Neural cell (in vitro differentiated cells): Measurements from ENCODE around the gene TSGA10IP. TPM values are rescaled to one million over a fixed set of nuclear protein-coding genes. Genes with fewer than 3 reads are reported as not detected.

Source experiments
- H2AFZ ChIP-seq: fragments of 200-600, 300-800 bp; sonication (generic), shearing (Covaris generic); 2 replicates; pipeline ENCODE4 v1.6.0; 2014; ENCODE audit warnings: low read depth, mild to moderate bottlenecking, antibody characterized with exemption, low read length, moderate library complexity
- H3F3A ChIP-seq: fragments of 200-600 bp; shearing (Covaris generic); 2 replicates; pipeline ENCODE4 v1.6.1; 2016; ENCODE audit warnings: mild to moderate bottlenecking, moderate library complexity, mixed read lengths, antibody characterized with exemption, low read length; ENCODE audit not compliant: insufficient read depth, poor library complexity, severe bottlenecking
- H3K27ac ChIP-seq: fragments of 200-600, 300-800 bp; sonication (generic), shearing (Covaris generic); 2 replicates; pipeline ENCODE4 v1.5.1; 2014; ENCODE audit warnings: mild to moderate bottlenecking, low read length, moderate library complexity
- H3K27me3 ChIP-seq: fragments of 300-800, 200-600 bp; sonication (generic), shearing (Covaris generic); 2 replicates; pipeline ENCODE4 v1.6.0; 2014; ENCODE audit warnings: mild to moderate bottlenecking, low read depth, low read length, moderate library complexity; ENCODE audit not compliant: insufficient read depth
- H3K36me3 ChIP-seq: fragments of 300-800, 200-600 bp; sonication (generic), shearing (Covaris generic); 2 replicates; pipeline ENCODE4 v1.5.1; 2014; ENCODE audit warnings: mild to moderate bottlenecking, antibody characterized with exemption, low read length, moderate library complexity; ENCODE audit not compliant: insufficient read depth
- H3K4me2 ChIP-seq: fragments of 300-800, 200-600 bp; sonication (generic), shearing (Covaris generic); 2 replicates; pipeline ENCODE4 v1.6.0; 2014; ENCODE audit warnings: mild to moderate bottlenecking, low read length
- H3K4me3 ChIP-seq: fragments of 300-800, 200-600 bp; sonication (generic), shearing (Covaris generic); 2 replicates; pipeline ENCODE4 v1.5.1; 2014; ENCODE audit warnings: mild to moderate bottlenecking, low read length, moderate library complexity
- H3K79me2 ChIP-seq: fragments of 200-600 bp; shearing (Covaris generic); replicated peaks from 2 replicates; pipeline ENCODE4 v1.6.0; 2014; ENCODE audit warnings: mild to moderate bottlenecking, low read length, moderate library complexity; ENCODE audit not compliant: insufficient read depth
- H3K9ac ChIP-seq: fragments of 300-800, 200-600 bp; sonication (generic), shearing (Covaris generic); 2 replicates; pipeline ENCODE4 v1.6.1; 2016; ENCODE audit warnings: mild to moderate bottlenecking, low read length, mixed read lengths
- H3K9me2 ChIP-seq: fragments of 200-600 bp; shearing (Covaris generic); 2 replicates; pipeline ENCODE4 v1.6.1; 2016; ENCODE audit warnings: mild to moderate bottlenecking, low read length, mixed read lengths; ENCODE audit not compliant: insufficient read depth
- H3K9me3 ChIP-seq: fragments of 200-600, 300-800 bp; sonication (generic), shearing (Covaris generic); 2 replicates; pipeline ENCODE4 v1.6.1; 2016; ENCODE audit warnings: mild to moderate bottlenecking, mixed run types, low read length, moderate library complexity, mixed read lengths
- H4K20me1 ChIP-seq: fragments of 200-600 bp; shearing (Covaris generic); 2 replicates; pipeline ENCODE4 v1.6.1; 2016; ENCODE audit warnings: mild to moderate bottlenecking, mixed run types; ENCODE audit not compliant: insufficient read depth
- EP300 ChIP-seq: fragments of 450-650 bp; conservative IDR thresholded peaks from 2 replicates; pipeline ENCODE4 v1.6.1; 2014; ENCODE audit warnings: antibody characterized with exemption, mild to moderate bottlenecking, moderate library complexity; ENCODE audit not compliant: poor library complexity, severe bottlenecking
- EZH2 ChIP-seq: fragments of 200-600, 300-800 bp; shearing (Covaris generic), sonication (generic); IDR thresholded peaks from 2 replicates; pipeline ENCODE4 v1.6.1; 2014; ENCODE audit warnings: antibody characterized with exemption, low read length, borderline replicate concordance, mild to moderate bottlenecking; ENCODE audit not compliant: insufficient read depth, poor library complexity, severe bottlenecking
- POLR2AphosphoS5 ChIP-seq: IDR thresholded peaks from 2 replicates; pipeline ENCODE4 v1.6.1; 2012
- polyA plus RNA-seq: library from polyadenylated mRNA; depleted of rRNA; stranded (reverse); fragments of >200 nt; gene quantifications from 2 replicates; pipeline ENCODE4 v1.2.3, GENCODE V29; 2014
- TF ChIP-seq, protein P1 (sequence below): fragments of 450-650 bp; IDR thresholded peaks from 2 replicates; pipeline ENCODE4 v1.5.1; 2014; ENCODE audit warnings: antibody characterized with exemption, mild to moderate bottlenecking, moderate library complexity; ENCODE audit not compliant: poor library complexity, severe bottlenecking

Gene TSGA10IP
- polyA plus RNA-seq, 1 donor from 2014 or later: 0.53 TPM

DNA sequence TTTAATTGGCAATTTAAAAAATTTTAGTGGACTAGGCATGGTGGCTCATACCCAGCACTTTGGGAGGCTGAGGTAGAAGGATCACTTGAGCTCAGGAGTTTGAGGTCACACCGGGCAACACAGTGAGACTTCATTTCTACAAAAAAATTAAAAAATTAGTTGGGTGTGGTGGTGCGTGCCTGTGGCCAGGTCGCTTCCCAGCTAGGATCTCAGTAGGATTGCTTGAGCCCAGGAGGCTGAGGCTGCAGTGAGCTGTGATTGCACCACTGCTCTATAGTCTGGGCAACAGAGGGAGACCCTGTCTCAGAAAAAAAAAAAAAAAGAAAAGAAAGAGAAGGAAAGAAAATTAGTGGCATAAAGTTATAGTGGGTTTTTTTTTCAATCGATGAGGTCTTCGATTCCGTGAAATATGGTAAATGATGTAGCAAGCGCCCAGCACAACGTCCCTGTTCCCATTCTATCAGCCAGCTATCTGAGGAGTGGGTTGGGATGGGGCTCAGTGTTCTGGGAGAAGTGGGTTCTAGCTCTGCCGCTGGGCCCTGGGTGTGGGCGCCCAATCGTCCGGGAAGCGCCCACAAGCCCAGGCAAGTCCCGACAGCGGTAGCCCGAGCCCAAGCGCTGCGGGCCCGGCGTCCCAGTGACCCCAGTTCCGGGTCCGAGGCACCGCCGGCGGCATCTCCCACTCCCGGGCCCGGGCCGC, 46.5 kb upstream of the TSGA10IP start:
- no peaks in the 10 kb centered on the region for H4K20me1 ChIP-seq
- H3K4me3 ChIP-seq: no peak overlapping the region

DNA sequence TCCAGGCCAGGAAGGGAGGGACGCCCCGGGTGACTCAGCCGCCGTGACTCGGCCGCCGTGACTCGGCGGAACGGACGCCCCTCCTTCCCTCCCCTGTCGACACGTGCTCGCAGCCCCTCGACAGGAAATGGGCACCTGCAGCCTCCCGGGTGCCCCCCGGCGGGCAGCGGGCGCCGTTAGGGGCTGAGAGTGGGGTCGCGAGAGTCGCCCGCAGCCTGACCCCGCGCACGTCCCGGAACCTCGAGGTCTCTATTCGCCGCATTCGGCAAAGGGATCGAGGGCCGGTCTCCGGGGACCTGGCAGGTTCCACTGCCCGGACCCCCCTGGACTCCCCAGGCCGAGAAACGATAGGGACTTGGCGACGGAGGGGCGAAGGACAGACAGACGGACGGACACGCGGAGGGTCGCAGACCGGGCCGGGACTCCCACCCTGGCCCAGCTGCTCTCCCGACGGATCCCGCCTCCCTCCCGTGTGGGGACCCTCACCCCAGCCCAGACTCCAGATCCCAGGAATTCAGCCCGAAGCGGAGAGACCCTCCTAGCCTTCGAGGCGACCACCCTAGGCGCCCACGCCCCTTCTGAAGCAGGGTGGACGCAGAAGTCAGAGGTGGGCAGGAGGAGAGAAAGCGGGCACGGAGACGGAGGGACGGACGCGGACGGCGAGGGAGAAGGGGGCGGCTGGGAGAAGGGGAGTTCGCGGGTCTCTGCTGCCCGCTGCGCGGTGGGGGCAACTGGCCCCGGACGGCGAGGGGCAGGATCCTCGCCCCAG, 45.7 kb upstream of the TSGA10IP start:
- Histone ChIP-seq H3K9ac (no peak overlapping the region), H3K27me3 (peaks cover 63% of the 10 kb centered on the region), H3K4me3 (peak overlapping the region; percentile 67), H4K20me1 (no peaks in the 10 kb centered on the region), H3K27ac (no peak overlapping the region), H3K79me2 (no peaks in the 10 kb centered on the region), H2AFZ (no peak overlapping the region), H3K9me3 (no peaks in the 10 kb centered on the region), H3K4me2 (no peak overlapping the region), H3K36me3 (no peaks in the 10 kb centered on the region), H3F3A (no peaks in the 10 kb centered on the region), H3K9me2 (no peaks in the 10 kb centered on the region)
- peak; percentile 23 for TF ChIP-seq EZH2
- TF ChIP-seq, protein P1, sequence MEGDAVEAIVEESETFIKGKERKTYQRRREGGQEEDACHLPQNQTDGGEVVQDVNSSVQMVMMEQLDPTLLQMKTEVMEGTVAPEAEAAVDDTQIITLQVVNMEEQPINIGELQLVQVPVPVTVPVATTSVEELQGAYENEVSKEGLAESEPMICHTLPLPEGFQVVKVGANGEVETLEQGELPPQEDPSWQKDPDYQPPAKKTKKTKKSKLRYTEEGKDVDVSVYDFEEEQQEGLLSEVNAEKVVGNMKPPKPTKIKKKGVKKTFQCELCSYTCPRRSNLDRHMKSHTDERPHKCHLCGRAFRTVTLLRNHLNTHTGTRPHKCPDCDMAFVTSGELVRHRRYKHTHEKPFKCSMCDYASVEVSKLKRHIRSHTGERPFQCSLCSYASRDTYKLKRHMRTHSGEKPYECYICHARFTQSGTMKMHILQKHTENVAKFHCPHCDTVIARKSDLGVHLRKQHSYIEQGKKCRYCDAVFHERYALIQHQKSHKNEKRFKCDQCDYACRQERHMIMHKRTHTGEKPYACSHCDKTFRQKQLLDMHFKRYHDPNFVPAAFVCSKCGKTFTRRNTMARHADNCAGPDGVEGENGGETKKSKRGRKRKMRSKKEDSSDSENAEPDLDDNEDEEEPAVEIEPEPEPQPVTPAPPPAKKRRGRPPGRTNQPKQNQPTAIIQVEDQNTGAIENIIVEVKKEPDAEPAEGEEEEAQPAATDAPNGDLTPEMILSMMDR: no peak

More for the DNA sequence above, 46.5 kb upstream of the TSGA10IP start:
- no peak overlapping the region for H3K9ac ChIP-seq
- H3K9me2 ChIP-seq: no peaks in the 10 kb centered on the region
- no peaks in the 10 kb centered on the region for H3K79me2 ChIP-seq
- no peak overlapping the region for H3K27ac ChIP-seq
- H3K9me3 ChIP-seq: no peaks in the 10 kb centered on the region
- H3F3A ChIP-seq: no peaks in the 10 kb centered on the region
- no peak for TF ChIP-seq EP300
- TF ChIP-seq EZH2: peak; percentile 8
- no peak for TF ChIP-seq POLR2AphosphoS5
- H3K36me3 ChIP-seq: no peaks in the 10 kb centered on the region
- no peak overlapping the region for H3K4me2 ChIP-seq
- H3K27me3 ChIP-seq: peaks cover 60% of the 10 kb centered on the region
- H2AFZ ChIP-seq: no peak overlapping the region

DNA sequence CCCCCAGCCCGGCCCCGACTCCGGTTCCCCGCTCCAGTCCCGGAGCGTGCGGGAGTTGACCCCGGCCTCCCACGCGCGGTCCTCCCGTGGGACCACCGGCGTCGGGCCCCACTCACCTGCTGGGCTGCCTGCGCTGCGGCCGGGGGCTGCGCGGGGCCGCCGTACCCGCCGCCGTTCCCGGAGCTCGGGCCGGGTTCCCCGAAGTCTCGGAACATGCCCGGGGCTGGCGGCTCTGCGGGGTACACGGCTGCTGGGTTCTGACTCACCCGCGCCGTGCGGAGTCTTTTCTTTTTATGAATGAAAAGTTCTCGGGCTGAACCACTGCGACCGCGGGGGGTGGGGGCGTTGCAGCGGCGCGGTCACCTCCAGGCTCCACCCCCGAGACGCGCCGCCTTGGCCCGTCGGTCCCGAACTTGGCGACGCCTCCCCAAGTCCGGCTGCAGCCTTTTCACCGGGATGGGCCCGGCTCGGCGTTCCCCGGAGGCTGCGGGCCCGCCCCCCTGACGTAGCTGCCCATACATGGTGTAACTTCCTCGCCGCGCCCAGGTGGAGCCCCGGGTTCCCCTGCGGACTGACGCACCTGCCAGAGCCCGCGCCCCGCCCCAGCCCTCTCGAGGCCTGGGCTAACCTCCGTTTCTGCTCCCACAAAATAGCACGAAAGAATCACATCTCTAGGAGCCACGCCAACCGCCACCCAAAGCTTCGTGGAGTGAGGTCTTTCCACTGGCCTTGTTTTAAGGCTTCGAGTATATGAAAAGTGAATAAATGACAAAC, 45.0 kb upstream of the TSGA10IP start, which contains the start of gene FOSL1:
FOSL1 (minus strand) TSS at position 264 of the 774 bp plus-strand sequence; CDS start at position 215, 49 bp downstream.
- TF ChIP-seq EP300 (no peak), EZH2 (peak; percentile 57)
- Histone ChIP-seq H3F3A (no peaks in the 10 kb centered on the region), H2AFZ (no peak within 1 kb of the TSS), H3K4me3 (peak within 1 kb of the TSS; percentile 67), H3K79me2 (no peaks in the 10 kb centered on the region), H4K20me1 (no peaks in the 10 kb centered on the region), H3K27me3 (peaks cover 63% of the 10 kb centered on the region), H3K9ac (no peak within 1 kb of the TSS), H3K4me2 (no peak within 1 kb of the TSS), H3K9me3 (no peaks in the 10 kb centered on the region), H3K27ac (no peak within 1 kb of the TSS), H3K36me3 (no peaks in the 10 kb centered on the region), H3K9me2 (no peaks in the 10 kb centered on the region)

DNA sequence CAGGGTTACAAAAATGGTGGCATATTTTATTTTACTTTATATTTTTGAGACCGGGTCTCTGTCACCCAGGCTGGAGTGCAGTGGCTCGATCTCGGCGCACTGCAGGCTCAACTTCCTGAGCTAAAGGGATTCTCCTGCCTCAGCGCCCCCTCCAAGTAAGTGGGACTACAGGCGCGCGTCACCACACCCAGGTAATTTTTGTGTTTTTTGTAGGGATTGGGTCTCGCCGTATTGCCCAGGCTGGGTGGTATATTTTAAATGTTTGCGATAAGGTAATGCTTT, 44.4 kb upstream of the TSGA10IP start:
- no peaks in the 10 kb centered on the region for H3K9me3 ChIP-seq
- no peaks in the 10 kb centered on the region for H3K36me3 ChIP-seq
- H3K9ac ChIP-seq: no peak overlapping the region
- H3K27ac ChIP-seq: no peak overlapping the region
- no peaks in the 10 kb centered on the region for H4K20me1 ChIP-seq
- no peaks in the 10 kb centered on the region for H3K9me2 ChIP-seq
- peak overlapping the region; percentile 67 for H3K4me3 ChIP-seq
- no peak overlapping the region for H3K4me2 ChIP-seq
- H2AFZ ChIP-seq: no peak overlapping the region
- H3K27me3 ChIP-seq: peaks cover 63% of the 10 kb centered on the region
- no peaks in the 10 kb centered on the region for H3F3A ChIP-seq
- no peaks in the 10 kb centered on the region for H3K79me2 ChIP-seq
- no peak for TF ChIP-seq POLR2AphosphoS5
- peak; percentile 21 for TF ChIP-seq EZH2
